ENCODE data around the gene CRIP1.

Gene CRIP1

DNA sequence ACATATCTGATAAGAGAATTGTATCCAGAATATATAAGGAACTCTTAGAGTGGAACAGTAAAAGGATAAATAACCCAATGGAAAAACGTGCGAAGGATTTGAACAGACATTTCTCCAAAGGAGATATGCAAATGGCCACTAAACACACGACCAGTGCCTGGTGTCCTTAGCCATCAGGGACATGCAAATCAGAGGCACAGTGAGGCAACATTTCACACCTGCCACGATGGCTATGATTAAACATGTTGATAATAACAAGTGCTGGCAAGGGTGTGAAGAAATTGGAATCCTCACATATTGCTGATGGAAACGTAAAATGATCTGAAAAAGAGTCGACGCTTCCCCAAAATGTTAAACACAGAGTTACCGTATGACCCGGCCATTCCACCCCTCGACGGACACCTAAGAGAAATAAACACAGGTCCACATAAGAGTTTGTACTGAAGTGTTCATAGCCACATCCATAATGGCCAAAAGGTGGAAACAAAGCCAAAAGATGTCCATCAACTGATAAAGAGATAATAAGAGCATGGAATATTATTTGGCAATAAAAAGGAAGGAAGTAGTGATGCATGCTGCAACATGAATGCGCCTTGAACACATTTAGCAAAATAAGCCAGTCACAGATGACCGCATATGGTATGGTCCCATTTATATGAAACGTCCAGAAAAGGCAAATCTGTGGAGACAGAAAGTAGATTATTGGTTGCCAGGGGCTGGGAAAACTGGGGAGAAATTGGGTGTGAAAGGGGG, 33.4 kb downstream of the CRIP1 start:
- DNase-seq = no peak

DNA sequence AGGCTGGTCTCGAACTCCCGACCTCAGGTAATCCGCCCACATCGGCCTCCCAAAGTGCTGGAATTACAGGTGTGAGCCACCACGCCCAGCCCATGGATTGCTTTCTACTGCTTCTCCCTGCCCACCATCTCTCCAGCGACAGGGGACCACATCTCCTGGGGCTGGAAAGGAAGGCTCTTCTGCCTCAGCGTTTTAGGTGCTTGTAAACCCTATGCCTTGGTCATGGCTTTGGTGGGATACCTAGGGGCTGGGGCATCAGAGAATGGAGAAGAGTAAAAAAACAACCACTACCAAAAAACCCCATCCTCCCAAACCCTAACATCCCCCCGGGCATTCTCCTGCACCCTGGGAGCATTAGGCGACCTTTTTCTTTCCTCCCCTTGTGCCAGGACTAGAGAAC, 38.6 kb downstream of the CRIP1 start:
- DNase-seq = no peak

DNA sequence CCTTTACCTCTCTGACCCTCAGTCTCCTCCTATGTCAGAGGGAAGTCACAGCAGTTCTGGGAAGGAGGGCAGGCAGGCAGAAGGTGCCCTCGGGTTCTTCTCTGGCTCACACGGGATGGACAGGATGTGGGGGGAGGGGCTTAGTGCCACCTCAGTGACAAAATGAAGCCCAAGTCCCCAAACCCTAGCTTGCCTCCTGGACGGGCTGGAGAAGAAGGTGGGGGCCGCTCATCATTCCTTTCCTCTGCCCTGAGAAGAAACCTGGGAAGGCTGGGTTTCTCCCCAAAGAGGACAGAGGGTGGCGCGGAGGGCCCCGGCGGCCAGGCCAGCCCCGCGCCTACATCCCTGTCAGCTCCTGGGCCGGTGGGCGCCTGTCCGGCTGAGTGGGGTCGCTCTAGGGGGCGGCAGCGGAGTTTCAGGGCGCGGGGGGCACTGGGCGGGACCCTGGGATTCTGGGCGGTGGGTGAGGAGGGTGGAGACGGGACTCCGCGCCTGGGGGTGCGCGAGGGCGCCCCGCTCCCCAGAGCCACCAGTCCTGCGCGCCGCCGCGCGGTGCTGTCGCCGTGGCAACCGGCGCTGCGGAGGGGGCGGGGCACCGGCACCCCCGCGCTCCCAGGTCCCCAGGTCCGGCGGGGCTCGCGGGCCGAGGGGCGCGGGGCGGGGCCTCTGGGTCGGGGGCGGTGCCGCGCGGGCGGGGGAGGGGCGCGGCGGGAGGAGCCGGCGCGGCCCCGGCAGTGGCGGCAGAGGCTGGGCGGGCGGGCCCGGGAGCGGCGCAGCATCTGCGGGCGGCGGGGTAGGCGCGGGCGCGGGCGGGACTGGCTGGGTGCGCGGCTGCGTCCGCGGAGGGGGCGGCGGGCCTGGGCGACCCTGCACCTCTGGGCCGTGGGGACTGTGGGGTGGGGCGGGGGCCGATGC, 39.4 kb downstream of the CRIP1 start, which contains the start of gene TMEM121:
TSS of gene TMEM121 (plus strand) at position 723 of the 915 bp plus-strand sequence. CDS start 2,252 bp downstream, outside the sequence.
- DNase-seq = no peak

DNA sequence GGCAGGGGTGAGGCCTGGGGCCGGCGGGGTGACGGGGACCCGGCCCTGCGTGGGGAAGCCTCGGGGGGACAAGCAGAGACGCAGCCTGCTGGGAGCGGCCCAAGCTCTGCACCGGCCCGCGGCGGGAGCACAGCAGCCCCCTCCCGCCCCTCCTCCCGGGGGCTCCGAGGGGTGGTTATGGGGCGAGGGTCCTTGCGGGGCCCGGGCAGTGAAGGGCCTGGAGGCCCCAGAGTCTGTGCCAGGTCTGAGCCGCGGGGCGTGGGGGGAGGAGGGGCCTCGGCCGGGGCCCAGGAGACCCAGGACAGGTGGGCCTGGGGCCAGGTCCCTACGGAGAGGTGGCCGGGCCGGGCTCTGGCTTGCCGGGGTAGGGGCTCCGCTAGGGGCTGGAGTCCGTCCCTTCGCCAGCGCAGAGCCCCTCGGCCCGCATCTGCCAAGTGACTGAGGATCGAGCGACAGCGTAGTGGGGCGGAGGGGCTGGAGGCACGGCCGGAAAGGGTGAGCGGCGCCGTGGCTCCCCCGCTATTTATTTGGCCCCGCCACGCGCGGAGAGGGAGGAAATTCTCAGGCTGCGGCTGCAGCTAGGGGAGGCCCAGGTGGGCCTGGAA, 40.2 kb downstream of the CRIP1 start:
- no peak for DNase-seq

DNA sequence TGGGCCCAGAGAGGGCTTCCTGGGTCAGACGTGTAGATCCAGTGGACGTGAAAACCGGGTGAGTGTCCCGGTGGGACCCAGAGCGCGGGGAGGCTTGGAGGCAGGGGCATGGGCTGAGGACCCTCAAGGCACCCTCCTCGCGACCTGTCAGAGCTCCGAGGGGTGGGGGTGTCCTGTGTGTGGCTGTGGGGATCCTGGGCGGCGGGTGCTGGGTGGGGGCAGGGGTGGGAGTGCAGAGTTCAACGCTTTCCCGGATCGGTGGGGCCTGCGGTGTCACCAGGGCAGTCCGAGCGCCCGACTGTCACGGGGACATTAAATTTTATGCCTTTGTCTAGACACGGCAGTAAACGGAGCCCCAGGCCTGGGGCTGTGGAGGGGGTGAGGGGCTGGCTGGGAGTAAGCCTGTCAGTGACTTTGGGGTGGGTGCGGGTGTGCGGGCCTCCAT, 40.7 kb downstream of the CRIP1 start:
- DNase-seq = no peak

DNA sequence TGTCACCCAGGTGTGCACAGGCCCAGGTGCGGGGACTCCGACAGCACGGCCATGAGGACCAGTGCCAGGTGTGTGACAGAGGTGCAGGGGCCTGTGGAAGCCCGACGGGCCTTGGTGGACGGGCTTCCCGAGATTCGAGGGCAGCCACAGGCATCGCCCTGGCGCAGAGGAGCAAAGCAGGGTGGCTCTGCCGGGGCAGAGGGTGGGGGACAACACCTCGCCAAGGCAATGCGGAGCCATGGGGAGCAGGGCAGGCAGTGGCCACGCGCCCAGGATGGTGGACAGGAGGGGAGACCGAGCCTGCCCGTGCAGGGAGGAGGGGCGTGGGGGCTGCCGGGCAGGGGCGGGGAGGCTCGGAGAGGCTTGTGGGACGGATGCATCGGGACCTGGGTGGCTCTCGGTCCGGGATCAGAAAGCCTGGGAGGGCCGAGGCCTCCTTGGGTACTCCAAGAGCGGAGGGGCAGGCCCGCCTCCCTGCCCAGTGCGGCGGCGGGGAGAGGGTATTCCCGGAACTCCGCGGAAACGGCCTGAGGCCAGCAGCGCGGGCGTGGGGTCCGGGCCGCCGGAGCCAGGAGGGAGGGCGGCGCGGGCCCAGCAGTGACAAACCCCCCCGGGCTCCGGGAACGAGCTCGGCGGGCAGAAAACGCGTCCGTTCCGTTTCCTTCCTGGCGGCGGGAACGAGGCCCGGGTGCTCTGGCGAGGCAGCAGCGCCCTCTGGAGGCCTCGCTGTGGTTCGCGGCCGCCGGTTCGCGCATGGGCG, 41.3 kb downstream of the CRIP1 start:
- DNase-seq = peak; percentile 27

DNA sequence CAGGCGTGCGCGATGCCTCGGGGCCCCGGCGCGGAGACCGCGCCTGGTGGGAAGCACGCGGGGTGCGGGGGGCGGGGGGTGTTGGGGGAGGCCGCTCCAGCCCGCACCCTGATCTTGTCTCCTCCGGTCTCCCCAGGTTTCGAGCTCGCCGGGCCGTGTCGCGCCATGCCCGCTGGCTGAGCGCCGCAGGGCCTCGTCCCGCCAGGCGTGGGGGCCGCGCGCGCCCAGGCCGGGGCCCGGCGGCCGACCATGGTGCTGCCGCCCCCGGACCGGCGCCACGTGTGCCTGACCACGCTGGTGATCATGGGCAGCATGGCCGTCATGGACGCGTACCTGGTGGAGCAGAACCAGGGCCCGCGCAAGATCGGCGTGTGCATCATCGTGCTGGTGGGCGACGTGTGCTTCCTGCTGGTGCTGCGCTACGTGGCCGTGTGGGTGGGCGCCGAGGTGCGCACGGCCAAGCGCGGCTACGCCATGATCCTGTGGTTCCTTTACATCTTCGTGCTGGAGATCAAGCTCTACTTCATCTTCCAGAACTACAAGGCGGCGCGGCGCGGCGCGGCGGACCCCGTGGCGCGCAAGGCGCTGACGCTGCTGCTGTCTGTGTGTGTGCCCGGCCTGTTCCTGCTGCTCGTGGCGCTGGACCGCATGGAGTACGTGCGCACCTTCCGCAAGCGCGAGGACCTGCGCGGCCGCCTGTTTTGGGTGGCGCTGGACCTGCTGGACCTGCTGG, 42.1 kb downstream of the CRIP1 start:
- DNase-seq = no peak

DNA sequence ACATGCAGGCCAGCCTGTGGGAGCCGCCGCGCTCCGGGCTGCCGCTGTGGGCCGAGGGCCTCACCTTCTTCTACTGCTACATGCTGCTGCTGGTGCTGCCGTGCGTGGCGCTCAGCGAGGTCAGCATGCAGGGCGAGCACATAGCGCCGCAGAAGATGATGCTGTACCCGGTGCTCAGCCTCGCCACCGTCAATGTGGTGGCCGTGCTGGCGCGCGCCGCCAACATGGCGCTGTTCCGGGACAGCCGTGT, 42.6 kb downstream of the CRIP1 start:
- DNase-seq = no peak

DNA sequence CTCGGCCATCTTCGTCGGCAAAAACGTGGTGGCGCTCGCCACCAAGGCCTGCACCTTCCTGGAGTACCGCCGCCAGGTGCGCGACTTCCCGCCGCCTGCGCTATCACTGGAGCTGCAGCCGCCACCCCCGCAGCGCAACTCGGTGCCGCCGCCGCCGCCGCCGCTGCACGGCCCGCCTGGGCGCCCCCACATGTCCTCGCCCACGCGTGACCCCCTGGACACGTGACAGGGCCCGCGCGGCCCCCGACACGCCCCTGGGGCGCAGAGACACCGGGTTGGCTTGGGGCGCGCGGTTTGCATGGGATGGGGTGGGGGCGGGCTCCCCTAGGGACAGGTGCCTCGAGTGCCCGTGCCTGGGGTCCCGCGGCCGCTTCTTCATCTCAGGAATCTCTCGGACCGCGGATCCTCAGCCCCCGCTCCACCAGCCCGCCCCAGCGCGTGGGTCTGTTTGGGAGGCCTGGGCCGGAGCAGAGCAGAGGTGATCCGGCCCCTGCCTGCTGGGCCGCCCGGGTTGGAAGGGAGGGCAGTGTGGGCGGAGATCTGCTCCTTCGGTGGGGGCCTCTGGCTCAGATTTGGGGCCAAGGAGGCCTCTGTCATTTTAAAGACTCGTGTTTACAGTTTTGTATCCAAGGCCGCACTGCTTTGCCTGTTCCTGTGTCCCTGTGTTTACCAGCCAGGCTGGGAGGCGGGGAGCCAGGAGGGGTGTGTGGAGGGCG, 43.0 kb downstream of the CRIP1 start:
- DNase-seq = no peak

DNA sequence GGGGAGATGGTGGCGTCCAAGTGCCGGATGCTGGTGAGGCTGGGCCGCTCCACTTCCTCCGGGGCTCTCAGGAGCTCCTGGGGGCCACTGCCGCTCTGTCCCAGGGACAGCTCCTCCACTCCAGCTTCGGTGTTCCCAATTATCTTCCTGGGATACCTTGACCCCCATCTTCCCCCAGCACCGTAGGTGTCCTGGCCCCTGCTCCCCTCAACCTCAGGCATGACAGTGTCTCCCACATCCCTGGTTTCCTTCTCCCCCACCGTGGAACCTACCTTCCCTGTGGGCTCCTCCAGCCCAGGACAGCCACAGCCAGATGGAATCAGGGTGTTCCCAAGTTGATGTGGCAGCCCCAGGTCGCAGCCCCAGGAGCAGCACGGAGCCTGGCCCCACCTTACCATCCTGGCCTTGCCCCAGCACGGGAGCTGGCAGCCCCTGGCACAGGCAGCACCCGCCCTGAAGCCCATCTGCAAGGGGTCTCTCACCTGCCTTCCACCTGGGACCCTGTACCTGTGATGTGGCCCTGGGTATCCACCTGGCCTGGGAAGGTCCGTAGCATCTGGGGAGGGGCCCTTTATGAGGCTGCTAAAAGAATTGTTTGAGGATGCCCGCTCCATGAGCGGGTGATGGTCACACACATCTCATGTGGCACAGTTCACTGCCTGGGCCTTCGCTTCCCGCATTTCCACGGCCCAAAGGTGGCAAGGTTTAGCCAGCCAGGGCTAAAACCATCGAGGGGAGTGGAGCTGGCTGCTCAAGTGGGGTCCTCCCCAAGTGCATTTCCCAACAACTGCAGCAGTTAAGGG, 43.8 kb downstream of the CRIP1 start:
- no peak for DNase-seq

DNA sequence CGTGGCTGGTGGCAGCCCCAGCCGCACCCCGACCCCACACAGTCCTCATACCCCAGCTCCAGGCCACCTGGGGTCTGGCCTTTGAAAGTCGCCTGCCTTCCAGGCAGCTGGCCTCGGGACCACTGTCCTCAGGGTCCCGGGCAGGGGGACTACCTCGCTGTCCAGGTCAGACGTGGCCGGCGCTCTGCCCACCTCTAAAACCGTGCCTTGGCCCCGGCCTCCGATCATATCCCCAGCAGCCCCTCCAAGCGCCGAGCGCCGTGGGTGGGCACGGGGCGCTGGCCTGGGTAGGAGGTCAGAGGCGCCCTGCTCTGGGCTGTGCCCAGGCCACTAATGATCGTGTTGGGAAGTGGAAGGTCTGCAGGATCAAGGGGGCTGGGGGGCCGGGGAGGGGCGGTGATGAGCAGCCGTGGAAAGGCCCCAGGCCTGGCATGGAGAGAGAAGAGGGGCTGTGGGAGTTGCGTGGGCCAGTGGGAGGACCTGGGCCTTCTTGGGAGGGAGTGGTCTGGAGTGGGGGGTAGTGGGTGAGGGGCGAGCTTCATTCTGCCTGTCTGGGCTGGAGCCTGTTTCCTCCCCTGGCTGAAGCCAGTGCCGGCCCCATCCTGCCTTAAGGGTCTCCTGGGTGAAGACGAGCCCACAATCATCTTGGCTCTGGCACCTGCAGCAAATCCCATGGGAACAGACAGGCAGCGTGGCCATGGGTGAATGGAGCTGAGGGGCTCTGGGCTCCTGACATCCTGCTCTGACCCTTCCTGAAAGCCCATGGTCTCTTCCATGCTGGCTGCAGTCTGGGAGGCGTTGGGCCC, 44.6 kb downstream of the CRIP1 start:
- no peak for DNase-seq

DNA sequence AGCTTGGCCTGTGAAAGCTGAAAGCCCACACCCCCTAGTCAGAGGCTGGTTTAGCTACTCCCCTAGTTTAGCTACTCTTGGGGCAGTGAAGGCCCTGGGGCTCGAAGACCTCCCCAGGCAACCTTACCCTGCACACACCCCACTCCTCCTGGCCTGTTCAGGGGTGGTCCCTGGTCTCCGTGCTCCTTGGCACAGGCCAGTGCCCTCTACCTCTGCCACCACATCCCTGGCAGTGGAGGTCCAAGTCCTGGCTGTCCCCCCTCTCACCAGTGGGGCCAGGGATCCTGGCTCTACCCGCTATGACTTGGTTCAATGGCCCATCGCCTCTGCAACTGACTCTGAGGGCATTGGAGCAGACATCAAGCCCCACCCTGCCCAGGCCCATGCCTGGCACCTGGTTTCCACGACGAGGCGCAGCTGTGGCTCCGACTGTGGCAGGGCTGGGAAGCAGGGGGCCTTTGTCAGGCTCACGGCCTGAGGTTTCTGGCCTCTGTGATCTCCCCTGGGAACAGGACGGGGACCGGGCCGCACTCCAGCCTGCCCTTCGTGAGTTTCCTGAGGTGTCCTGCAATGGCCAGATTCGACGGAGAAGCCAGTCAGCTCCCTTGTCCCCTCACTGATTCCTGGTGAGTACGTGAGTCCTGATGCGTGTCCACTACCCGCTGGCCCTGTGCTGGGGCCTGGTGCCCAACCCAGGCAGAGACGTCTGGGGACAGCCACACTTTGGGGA, 45.4 kb downstream of the CRIP1 start:
- no peak for DNase-seq

DNA sequence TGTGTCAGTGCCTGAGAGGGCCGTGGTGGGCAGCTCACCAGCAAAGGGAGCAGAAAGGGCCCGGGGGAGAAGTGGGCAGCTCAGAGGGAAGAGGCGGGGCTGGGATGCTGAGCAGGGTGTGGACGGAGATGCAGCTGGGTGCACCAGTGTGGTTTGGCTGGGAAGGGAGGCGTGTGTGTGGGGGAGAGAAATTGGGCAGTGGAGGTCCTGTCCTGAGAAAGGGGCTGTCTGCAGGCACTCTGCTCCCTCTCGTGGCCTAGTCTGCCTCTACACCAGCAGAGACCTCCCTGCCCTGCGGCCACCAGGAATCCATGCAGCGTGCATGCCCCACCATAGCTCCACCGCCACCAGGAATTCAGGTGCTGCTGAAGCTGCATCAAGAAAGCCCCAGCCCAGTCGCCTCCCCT, 46.1 kb downstream of the CRIP1 start:
- DNase-seq = no peak

DNA sequence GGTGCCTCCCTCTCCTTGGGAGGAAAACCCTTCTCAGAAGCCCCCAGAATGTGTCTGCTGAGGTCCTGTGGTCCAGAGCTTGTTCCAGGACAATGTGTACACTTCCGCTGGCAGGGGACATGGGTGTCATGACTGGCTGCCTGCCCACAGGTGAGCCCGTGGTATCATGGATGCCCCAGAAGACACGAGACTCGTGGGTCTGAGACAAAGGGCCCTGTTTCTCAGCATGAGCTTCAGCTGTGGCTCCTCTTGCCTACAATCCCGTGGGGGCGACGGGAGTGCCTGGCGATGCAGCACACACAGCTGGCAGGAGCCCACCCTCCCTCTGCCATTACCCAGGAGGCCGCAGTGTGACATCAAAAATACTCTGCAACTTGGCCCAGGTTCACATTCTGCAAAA, 46.7 kb downstream of the CRIP1 start:
- DNase-seq = no peak

DNA sequence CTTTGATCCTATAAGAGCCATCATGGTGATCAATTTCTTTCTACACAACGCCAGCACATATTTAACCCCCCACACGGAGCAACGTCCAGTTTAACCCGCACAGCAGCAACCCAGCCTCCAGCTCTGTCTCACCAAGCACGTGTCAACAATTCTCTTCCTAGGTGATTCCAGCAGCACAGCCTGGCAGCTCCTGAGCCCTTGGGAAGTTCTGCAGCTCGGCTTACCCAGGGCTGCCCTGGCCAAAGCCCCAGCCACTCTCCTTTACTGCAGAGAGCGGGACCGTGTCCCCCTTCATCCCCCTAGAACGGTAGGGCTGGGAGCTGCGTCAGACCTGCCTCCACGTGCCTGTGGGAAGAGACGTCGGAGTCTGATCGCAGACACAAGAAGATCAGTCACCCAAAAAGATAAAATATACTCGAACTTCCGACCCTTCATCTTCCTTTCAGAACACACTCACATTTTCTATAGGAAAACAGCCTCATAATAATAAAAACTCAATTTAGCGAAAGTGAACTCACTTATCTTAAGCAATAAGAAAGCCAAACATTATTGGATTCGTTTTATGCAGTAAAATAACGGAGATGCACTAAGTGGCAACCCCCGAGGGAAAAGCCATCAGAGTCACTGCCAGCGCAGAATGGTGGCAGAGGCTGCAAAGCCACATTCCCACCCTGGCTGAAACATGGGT, 47.3 kb downstream of the CRIP1 start:
- no peak for DNase-seq

DNA sequence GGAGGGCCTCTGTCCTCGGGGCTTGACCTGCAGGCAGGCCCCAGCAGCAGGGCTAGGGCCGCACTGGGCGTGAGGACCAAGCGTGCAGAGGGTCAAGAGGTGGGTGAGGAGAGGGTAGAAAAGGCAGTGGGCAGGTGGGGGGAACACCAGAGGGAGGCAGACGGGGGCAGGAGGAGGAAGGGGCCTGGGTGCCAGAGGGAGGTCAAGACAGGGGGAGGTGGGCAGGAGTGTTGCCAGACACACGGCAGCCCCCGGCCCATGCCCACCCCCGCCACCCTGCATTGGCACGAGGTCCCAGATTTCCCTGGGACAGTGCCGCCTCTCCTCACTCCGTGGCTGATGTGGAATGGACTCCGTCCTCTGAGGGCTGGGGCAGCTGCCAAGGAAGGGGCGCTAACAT, 47.9 kb downstream of the CRIP1 start:
- no peak for DNase-seq

DNA sequence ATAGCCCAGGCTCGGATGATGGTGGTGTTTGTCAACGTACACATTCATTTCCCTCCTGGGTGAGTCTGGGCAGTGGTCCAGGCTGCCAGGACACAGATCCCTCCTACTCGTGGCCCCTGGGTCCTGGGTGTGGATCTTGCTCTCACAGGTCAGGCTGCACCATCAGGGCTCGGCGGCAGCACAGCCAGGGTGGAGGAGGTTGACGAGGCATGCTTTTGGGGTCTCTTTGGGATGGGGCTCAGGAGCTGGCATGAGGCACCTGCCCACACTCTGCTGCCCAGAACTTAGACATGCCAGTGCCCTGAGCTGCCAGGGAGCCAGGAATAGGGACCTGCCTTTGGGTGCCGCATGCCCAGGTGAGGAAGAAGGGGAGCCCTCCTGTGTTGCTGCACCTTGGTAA, 49.4 kb downstream of the CRIP1 start:
- DNase-seq = no peak
